Stimulated activated CD8-positive, alpha-beta memory T cell treated with anti-CD3 and anti-CD28 coated beads, Interleukin-15, amount 100 ng/mL, for 48 hours (primary cell): ENCODE results near the gene SCYGR6.
"Not testable (repeated sequence)": the region's sequence is repeated elsewhere in the genome, so short reads cannot be mapped to it uniquely, and the experiment has no call there.

Experiments
- DNase-seq, 2 donors: peaks; one replicate each; pipeline ENCODE4 v3.0.0-alpha.2; 2020; ENCODE audit warnings: low read depth in 2 of 2

The SCYGR6 gene, protein sequence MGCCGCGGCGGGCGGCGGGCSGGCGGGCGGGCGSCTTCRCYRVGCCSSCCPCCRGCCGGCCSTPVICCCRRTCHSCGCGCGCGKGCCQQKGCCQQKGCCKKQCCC

GRCh38 chr2:227724394-227725039 lies at the start of gene SCYGR6:
TSS of gene SCYGR6 (minus strand) at chr2:227724757. CDS start at chr2:227724757, 0 bp downstream.
- DNase-seq, result no peak

DNA sequence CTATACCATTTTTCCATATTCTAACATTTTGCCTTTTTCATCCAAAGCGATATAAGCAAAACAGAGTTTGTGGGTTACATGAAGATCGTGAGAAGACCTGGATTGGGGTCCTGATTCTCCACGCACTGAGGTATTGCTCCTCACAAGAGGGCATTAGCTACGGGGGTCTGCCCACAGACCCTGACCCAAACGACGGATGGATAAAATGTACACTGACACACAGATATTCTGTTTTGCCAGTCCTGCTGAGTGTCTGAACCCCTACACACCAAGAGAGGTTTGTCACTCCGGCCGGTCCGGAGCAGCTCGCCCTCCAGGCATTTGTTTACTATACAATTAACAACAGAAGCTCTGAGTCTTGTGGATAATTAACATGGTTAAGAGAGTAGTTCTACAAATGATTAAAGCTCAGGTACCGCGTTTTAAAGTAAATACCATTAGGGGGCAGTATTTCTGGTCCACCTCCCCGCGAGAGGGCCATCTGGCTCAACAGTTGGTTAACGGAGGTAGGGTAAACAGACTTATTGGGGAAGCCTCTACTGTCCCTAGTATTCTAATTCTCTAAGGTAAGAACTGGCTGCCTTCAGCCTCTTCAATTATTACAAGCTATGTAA lies 49.6 kb upstream of the SCYGR6 start:
- DNase-seq, result no peak

GRCh38 chr2:227772932-227773331 lies 48.4 kb upstream of the SCYGR6 start:
- no peak for DNase-seq

DNA sequence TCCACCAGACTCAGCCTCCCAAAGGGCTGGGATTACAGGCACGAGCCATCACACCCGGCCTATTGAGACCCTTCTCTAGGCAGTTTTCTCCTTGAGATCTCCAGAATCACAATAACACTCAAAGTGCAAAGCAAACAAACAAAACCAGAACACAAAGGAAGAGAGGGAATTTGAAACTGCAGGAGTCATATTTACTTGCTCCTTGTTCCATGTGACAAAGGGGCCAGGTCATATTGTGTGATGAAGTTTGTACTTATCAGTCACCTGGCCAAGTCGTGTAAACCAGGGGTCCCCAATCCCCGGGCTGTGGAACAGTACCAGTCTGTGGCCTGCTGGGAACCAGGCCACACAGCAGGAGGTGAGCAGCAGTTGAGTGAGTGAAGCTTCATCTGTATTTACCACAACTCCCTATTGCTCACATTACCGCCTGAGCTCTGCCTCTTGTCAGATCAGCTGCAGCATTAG lies 47.7 kb upstream of the SCYGR6 start:
- no peak for DNase-seq

DNA sequence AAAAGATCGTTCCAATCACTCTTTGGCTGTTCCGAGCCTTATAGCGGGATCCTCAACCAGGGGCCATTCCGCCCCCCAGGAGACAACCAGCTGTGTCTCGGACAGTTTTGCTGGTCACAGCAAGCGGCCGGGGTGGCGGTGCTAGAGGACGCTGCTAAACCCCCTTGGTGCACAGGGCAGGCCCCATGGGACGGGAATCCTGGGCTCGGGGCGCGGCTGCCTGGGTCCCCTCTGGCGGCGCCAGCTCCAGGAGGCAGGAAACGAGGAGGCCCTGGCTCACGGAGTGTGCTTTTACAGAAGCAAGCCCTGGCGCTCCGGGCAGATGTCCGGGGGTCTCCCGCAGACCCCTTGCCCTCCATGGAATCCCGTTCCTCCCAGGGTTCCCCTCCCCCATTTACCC lies 43.3 kb upstream of the SCYGR6 start:
- no peak for DNase-seq

GRCh38 chr2:227766373-227766883 lies 41.9 kb upstream of the SCYGR6 start:
- peak; percentile 21 to 36 for DNase-seq

GRCh38 chr2:227765788-227766372 lies 41.3 kb upstream of the SCYGR6 start:
- DNase-seq, result no peak

DNA sequence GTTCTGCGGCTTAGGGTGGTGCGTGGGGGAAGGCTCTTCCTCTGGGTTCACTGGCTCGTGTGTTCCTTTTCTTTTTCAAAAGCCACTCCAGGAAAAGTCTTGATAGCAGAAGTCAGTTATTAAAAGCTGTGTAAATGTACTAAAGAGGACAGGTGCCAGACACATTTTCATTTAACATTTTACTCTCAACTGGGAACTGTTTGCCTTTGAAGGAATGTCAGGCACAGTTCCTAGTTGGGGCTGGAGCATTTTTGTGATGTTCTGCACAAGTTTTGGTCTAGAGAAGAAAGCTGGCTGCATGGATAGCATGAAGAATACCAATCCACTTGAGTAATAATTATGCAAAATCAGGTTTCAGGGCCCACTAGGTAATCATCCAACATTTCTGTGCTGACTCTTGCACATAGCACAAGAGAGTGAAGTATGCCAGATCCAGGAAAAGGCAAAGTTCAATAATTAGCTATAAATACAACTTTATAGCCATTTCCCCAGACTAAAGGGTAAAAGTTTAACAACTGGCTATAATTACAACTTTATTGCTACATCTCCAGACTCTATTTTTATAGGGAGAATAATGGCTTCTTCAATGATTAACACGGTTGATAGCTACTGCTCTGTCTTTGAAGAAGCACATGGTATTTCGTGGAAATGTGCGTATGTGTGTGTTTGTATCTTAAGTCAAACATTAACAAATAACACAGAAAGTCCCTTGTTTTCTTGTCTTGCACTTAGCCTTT lies 37.4 kb upstream of the SCYGR6 start:
- DNase-seq, result no peak

DNA sequence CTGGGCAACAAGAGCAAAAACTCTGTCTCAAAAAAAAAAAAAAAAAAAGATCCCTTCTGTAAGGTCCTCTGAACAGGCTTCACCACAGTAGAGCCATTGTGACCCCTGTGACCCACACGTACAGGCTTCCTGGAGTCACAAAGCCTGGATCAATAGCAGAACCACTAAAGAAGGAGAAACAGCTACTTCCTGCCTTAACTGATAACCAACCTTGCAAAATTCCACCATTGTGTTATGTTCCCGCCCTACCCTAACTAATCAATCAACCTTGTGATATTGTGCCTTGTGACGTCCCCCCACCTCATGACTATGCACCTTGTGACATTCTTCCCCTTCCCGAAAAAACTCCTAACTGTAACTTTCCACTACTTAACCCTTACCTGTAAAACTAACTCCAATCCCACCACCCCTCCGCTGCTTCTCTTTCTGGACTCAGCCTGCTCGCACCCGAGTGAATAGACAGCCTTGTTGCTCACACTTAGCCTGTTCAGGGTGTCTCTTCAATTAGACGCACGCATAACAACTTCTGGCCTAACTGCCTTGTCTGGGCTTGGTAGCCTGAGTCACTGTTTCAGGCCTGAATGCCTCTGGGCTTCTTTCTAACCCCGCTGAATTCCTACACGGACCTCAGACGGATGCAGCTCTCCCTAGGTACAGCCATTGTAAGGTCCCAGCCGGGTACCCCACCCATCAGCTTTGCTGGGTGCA lies 35.0 kb upstream of the SCYGR6 start:
- DNase-seq, result no peak

DNA sequence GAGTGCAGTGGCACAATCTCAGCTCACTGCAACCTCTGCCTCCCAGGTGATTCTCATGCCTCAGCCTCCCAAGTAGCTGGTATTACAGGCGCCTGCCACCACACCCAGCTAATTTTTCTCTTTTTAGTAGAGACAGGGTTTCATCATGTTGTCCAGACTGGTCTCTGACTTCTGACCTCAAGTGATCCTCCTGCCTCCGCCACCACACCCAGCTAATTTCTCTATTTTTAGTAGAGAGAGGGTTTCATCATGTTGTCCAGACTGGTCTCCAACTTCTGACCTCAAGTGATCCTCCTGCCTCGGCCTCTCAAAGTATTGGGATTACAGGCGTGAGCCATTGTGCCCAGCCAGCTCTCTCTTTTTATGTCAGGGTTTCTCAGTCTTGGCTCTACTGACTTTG lies 31.7 kb upstream of the SCYGR6 start:
- DNase-seq, result not testable (repeated sequence)

DNA sequence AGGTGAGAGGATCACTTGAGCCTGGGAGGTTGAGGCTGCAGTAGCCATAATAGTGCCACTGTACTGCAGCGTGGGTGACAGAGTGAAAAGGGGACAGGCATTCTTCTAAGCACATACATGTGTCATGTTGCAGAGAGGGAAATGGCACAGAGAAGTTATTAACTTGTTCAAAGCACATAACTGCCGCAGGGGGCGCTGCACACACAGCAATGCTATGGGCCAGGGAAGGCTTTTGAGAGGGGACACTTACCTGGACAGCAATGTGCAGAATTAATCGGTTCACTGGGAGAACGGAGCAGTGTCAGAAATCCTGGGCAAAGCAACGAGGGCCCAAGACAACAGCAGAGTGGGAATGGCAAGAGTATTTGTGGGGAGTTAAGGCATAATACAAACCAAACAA lies 23.5 kb upstream of the SCYGR6 start:
- no peak for DNase-seq

DNA sequence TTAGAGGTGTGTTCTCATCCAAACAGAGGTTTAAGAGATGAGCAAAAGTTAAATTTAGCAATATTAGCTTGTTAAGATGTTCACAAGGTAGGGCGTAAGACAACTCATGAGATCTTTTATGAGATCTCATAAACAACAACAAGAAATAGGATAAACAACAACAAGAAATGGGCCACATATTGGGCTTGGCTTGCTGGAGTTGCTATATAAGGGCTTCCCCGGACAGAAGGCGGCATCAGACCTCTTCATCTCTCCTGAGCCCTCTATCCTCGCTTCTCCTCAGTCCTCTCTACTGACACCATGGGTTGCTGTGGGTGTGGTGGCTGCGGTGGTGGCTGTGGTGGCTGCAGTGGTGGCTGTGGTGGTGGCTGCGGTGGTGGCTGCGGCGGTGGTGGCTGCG lies 21.0 kb upstream of the SCYGR6 start, which contains the start of gene SCYGR8:
TSS of gene SCYGR8 (plus strand) at position 301 of the 400 bp plus-strand sequence. CDS start at position 301, 0 bp downstream.
- no peak for DNase-seq

DNA sequence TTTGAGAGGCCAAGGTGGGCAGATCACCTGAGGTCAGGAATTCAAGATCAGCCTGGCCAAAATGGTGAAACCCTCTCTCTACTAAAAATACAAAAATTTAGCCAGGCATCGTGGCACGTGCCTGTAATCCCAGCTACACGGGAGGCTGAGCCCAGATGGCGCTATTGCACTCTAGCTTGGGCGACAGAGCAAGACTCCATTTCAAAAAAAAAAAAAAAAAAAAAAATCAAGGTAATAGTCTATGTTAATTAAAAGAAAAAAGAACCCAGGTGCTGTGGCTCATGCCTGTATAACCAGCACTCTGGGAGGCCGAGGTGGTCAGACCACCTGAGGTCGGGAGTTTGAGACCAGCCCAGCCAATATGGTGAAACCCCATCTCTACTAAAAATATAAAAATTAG lies 16.1 kb upstream of the SCYGR6 start:
- not testable (repeated sequence) for DNase-seq

GRCh38 chr2:227739351-227739750 lies 14.8 kb upstream of the SCYGR6 start:
- DNase-seq, result no peak

- DNase-seq, result no peak
These were observed 3.5 kb upstream of the SCYGR6 start, which contains the start of gene SCYGR7 for GRCh38 chr2:227728035-227728434. TSS of gene SCYGR7 (plus strand) at chr2:227728335. CDS start at chr2:227728335, 0 bp downstream.

GRCh38 chr2:227722821-227723220 lies 1.7 kb downstream of the SCYGR6 start:
- DNase-seq, result not testable (repeated sequence)

DNA sequence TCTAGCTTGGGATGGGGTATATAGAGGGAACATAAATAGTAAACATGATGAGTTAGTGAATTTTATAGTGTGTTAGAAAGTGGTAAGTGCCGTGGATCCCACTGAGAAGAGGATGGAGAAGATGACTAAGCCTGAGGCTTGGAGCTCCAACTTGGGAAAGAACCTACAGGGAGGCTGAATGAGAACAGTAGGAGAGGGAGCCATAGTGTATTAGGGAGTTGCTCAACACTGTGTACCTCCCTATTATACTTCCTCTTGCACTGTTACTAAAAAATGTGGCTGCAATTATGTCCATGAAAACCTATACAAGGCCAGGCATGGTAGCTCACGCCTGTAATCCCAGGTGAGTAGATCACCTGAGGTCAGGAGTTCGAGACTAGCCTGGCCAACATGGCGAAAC lies 3.9 kb downstream of the SCYGR6 start:
- no peak for DNase-seq

GRCh38 chr2:227719641-227720040 lies 4.9 kb downstream of the SCYGR6 start:
- DNase-seq, result no peak

DNA sequence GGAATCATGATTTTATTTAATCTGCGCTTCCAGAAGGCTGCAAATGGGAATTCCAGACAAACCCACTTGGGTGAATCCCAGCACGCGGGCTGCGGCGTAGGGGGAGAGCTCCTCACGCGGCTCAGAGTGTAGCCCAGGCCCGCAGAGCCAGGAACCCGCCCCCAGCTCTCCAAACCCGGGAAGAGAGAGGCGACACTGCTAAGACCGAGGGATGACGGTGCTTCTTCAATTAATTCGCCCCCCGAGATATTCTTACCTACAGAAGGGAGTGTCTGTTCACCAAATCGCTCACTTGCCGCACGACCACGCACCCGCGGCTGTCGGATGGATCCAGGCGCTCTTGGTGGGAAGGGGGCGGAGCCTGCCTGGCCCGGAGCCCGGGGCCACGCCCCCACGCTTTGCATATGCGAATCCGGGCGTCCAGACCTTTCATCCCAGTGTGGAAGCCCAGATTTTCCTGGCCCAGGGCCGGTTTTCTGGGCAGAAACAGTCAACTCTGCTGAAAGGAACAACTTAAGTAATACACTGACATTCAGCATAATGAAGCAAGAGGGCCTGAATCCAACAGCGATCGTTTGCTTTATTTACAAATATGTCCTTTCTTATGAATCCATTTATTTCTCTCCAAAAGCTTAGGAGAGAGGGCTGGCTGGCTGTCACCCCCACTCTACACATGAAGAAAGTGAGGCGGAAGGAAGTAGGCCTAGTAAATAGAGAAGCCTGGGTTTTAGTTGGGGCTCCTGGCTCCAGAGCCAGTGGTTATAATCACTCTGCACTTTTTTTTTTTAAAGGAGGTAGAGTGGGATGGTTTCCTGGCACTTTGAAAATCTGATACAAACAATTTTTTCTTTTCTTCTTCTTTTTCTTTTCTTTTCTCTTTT lies 6.6 kb downstream of the SCYGR6 start, which contains the start of gene SLC19A3:
TSS of gene SLC19A3 (minus strand) at position 342 of the 881 bp plus-strand sequence. CDS start 15,710 bp downstream, outside the sequence.
- no peak for DNase-seq

DNA sequence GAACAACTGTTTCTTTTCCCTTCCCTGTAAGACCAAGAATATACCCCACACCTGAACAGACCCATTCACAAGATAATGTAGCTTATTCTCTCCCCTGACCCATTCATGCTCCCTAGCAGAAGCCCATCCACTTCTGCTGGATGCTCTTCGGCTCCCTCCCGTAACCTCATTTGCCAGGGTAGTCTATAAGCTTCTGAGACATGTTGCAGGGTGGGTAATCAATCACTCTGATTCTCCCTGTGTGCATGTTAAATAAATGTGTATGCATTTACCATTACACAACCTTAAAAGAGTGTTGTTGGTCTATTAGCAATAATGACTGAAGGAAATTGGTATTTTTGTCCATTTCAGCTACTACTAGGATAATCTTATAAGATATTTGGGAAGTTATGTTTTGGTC lies 8.1 kb downstream of the SCYGR6 start:
- DNase-seq, result no peak
